WERI-Rb-1 (cell line): ENCODE results near the gene ABHD12B.
A peak's percentile ranks its signal among the peaks of the same experiment; 100 is the strongest.

Experiments
- DNase-seq: peaks from one replicate; pipeline ENCODE4 v3.0.0-alpha.2; 2020
- H3K27ac ChIP-seq: fragments of 250-450 bp; sonication (Bioruptor Pico); 2 replicates; pipeline ENCODE4 v1.5.1; 2020; ENCODE audit warnings: mild to moderate bottlenecking, moderate library complexity
- H3K27me3 ChIP-seq: fragments of 250-450 bp; sonication (Bioruptor Pico); 2 replicates; pipeline ENCODE4 v1.5.1; 2021; ENCODE audit warnings: mild to moderate bottlenecking, low read depth, moderate library complexity; ENCODE audit not compliant: insufficient read depth, severe bottlenecking
- H3K36me3 ChIP-seq: fragments of 250-450 bp; sonication (Bioruptor Pico); 2 replicates; pipeline ENCODE4 v1.5.1; 2020; ENCODE audit warnings: mild to moderate bottlenecking, moderate library complexity
- H3K4me3 ChIP-seq: 2 replicates; pipeline ENCODE4 v1.5.1; 2011; ENCODE audit warnings: low read depth, mild to moderate bottlenecking, control low read depth, low read length
- H3K9me3 ChIP-seq: fragments of 250-450 bp; sonication (Bioruptor Pico); 2 replicates; pipeline ENCODE4 v1.5.1; 2021; ENCODE audit warnings: mild to moderate bottlenecking, moderate library complexity; ENCODE audit not compliant: severe bottlenecking
- CTCF ChIP-seq: IDR thresholded peaks from 2 replicates; pipeline ENCODE4 v1.5.1; 2011; ENCODE audit warnings: low read depth, mild to moderate bottlenecking, control low read depth, inconsistent platforms, low read length

ABHD12B gene

GRCh38 chr14:50853891-50854290 lies 18.0 kb upstream of the ABHD12B start:
- H3K27me3 ChIP-seq, result no peaks in the 10 kb centered on the region
- H3K27ac ChIP-seq, result no peak overlapping the region
- no peak overlapping the region for H3K4me3 ChIP-seq
- TF ChIP-seq CTCF, result no peak
- H3K9me3 ChIP-seq, result no peaks in the 10 kb centered on the region
- DNase-seq, result no peak
- no peaks in the 10 kb centered on the region for H3K36me3 ChIP-seq

- no peaks in the 10 kb centered on the region for H3K36me3 ChIP-seq
- no peak for DNase-seq
- no peak overlapping the region for H3K4me3 ChIP-seq
- TF ChIP-seq CTCF, result no peak
- no peak overlapping the region for H3K27ac ChIP-seq
- no peaks in the 10 kb centered on the region for H3K9me3 ChIP-seq
- no peaks in the 10 kb centered on the region for H3K27me3 ChIP-seq
Measured at GRCh38 chr14:50854521-50854920, 17.3 kb upstream of the ABHD12B start.

- H3K9me3 ChIP-seq, result no peaks in the 10 kb centered on the region
- no peaks in the 10 kb centered on the region for H3K36me3 ChIP-seq
- no peak overlapping the region for H3K27ac ChIP-seq
- DNase-seq, result no peak
- H3K27me3 ChIP-seq, result no peaks in the 10 kb centered on the region
- no peak for TF ChIP-seq CTCF
- H3K4me3 ChIP-seq, result no peak overlapping the region
Measured at GRCh38 chr14:50855558-50855957, 16.3 kb upstream of the ABHD12B start.

GRCh38 chr14:50856660-50857059 lies 15.2 kb upstream of the ABHD12B start:
- Histone ChIP-seq H3K27ac (no peak overlapping the region), H3K4me3 (no peak overlapping the region), H3K27me3 (no peaks in the 10 kb centered on the region), H3K36me3 (no peaks in the 10 kb centered on the region), H3K9me3 (no peaks in the 10 kb centered on the region)
- TF ChIP-seq CTCF, result no peak
- no peak for DNase-seq

- Histone ChIP-seq H3K9me3 (no peaks in the 10 kb centered on the region), H3K27me3 (no peaks in the 10 kb centered on the region), H3K36me3 (no peaks in the 10 kb centered on the region), H3K4me3 (peak overlapping the region; percentile 52), H3K27ac (no peak overlapping the region)
- TF ChIP-seq CTCF, result no peak
- no peak for DNase-seq
Measured at GRCh38 chr14:50859296-50859624, 12.6 kb upstream of the ABHD12B start.

- Histone ChIP-seq H3K27me3 (no peaks in the 10 kb centered on the region), H3K9me3 (no peaks in the 10 kb centered on the region), H3K36me3 (no peaks in the 10 kb centered on the region), H3K27ac (peak overlapping the region; percentile 37; the same call in 1 of the 2 replicates), H3K4me3 (peak overlapping the region; percentile 52)
- DNase-seq, result peak; percentile 87
- peak; percentile 50 for TF ChIP-seq CTCF
Measured at GRCh38 chr14:50860478-50861086, 11.3 kb upstream of the ABHD12B start.
